ENCODE data around the gene EIF2AK3.

DNA sequence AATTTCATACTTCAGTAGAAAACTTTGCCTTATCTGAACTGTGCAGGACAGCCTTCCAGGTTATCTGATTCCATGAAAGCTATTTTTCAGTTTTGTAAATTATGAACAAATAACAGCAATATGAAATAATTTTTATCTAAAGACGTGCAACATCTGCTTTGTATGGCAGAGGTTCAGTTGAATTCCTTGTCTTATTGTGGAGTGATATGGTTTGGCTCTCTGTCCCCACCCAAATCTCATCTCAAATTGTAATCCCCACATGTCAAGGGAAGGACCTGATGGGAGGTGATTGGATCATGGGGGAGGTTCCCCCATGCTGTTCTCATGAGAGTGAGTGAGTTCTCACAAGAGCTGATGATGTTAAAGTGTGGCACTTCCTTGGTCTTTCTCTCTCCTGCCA lies 46.1 kb upstream of the EIF2AK3 start:
- no peak for TF ChIP-seq KDM4A (IDR thresholded peaks at IDR 0.05; ENCODE audit: low read depth, low read length, severe bottlenecking)
- TF ChIP-seq MAFK (IDR thresholded peaks at IDR 0.05; ENCODE audit: low read depth, low read length): no peak
- TF ChIP-seq, protein P1, sequence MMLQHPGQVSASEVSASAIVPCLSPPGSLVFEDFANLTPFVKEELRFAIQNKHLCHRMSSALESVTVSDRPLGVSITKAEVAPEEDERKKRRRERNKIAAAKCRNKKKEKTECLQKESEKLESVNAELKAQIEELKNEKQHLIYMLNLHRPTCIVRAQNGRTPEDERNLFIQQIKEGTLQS (IDR thresholded peaks at IDR 0.05; ENCODE audit: insufficient read depth, low read depth, low read length): no peak
- TF ChIP-seq, protein P2, sequence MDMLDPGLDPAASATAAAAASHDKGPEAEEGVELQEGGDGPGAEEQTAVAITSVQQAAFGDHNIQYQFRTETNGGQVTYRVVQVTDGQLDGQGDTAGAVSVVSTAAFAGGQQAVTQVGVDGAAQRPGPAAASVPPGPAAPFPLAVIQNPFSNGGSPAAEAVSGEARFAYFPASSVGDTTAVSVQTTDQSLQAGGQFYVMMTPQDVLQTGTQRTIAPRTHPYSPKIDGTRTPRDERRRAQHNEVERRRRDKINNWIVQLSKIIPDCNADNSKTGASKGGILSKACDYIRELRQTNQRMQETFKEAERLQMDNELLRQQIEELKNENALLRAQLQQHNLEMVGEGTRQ (IDR thresholded peaks at IDR 0.05; ENCODE audit: low read length): no peak
- no peak for TF ChIP-seq POLR2A (IDR thresholded peaks at IDR 0.05; ENCODE audit: control extremely low read depth in 1 of 2, low read depth in 2 of 2, low read length in 2 of 2)
- no peak for TF ChIP-seq TCF12 (IDR thresholded peaks at IDR 0.05; ENCODE audit: low read depth, low read length)
- TF ChIP-seq, protein P3, sequence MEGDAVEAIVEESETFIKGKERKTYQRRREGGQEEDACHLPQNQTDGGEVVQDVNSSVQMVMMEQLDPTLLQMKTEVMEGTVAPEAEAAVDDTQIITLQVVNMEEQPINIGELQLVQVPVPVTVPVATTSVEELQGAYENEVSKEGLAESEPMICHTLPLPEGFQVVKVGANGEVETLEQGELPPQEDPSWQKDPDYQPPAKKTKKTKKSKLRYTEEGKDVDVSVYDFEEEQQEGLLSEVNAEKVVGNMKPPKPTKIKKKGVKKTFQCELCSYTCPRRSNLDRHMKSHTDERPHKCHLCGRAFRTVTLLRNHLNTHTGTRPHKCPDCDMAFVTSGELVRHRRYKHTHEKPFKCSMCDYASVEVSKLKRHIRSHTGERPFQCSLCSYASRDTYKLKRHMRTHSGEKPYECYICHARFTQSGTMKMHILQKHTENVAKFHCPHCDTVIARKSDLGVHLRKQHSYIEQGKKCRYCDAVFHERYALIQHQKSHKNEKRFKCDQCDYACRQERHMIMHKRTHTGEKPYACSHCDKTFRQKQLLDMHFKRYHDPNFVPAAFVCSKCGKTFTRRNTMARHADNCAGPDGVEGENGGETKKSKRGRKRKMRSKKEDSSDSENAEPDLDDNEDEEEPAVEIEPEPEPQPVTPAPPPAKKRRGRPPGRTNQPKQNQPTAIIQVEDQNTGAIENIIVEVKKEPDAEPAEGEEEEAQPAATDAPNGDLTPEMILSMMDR (IDR thresholded peaks at IDR 0.05; ENCODE audit: control extremely low read depth in 1 of 3, insufficient read depth in 1 of 3, low read depth in 1 of 3, low read length in 3 of 3): no peak
- TF ChIP-seq TAF1 (IDR thresholded peaks at IDR 0.05; ENCODE audit: low read depth, low read length): no peak
- TF ChIP-seq GTF2F1 (IDR thresholded peaks at IDR 0.05; ENCODE audit: borderline replicate concordance, low read depth, low read length): no peak

All from H1 (cell line).